ENCODE results near the gene KCNC3. TPM values are rescaled to one million over a fixed set of nuclear protein-coding genes. Genes with fewer than 3 reads are reported as not detected.

KCNC3 gene
- total and polyA plus RNA-seq, 2 of the 13 experiments (the other 11 are each of a cell fraction or from before 2014, with no cell fraction given) = 0.29 to 1.7 TPM

DNA sequence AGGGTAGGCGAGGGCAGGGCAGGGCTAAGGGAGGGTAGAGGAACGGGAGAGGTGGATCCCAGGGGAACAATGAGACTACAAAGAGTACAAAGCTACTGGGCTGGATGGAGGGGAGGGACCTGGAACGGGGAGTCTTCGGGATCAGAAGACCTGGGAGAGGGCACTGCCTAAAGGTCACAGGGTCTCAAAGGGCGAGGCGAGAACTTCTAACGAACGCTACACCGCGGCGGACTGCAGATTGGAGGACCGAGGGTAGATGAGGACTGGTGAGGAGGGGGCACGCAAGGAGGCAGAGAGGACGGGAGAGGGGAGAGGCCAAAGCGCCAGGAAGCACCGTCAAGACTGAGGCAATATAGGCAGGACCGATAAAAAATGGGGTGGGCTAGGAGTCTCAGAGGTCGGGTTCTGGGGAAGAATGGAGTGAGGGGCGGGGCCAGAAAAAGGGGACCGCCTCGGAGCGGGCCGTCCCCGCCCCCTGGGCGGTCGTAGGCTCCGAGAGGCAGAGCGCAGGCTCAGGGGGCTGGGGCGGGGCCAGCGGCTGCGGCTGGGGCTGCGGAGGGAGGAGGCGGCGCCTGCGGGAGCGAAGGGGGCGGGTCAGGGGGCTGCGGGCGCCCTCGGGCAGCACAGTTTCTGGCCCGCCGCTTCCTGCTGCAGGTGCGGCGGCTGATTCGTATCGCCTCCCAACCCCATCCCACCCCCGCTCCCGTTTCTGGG, 1.3 kb upstream of the KCNC3 start (continued):
- TF ChIP-seq, protein P1, sequence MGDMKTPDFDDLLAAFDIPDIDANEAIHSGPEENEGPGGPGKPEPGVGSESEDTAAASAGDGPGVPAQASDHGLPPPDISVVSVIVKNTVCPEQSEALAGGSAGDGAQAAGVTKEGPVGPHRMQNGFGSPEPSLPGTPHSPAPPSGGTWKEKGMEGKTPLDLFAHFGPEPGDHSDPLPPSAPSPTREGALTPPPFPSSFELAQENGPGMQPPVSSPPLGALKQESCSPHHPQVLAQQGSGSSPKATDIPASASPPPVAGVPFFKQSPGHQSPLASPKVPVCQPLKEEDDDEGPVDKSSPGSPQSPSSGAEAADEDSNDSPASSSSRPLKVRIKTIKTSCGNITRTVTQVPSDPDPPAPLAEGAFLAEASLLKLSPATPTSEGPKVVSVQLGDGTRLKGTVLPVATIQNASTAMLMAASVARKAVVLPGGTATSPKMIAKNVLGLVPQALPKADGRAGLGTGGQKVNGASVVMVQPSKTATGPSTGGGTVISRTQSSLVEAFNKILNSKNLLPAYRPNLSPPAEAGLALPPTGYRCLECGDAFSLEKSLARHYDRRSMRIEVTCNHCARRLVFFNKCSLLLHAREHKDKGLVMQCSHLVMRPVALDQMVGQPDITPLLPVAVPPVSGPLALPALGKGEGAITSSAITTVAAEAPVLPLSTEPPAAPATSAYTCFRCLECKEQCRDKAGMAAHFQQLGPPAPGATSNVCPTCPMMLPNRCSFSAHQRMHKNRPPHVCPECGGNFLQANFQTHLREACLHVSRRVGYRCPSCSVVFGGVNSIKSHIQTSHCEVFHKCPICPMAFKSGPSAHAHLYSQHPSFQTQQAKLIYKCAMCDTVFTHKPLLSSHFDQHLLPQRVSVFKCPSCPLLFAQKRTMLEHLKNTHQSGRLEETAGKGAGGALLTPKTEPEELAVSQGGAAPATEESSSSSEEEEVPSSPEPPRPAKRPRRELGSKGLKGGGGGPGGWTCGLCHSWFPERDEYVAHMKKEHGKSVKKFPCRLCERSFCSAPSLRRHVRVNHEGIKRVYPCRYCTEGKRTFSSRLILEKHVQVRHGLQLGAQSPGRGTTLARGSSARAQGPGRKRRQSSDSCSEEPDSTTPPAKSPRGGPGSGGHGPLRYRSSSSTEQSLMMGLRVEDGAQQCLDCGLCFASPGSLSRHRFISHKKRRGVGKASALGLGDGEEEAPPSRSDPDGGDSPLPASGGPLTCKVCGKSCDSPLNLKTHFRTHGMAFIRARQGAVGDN (CRISPR knock-in tag; IDR thresholded peaks at IDR 0.05) = peak; percentile 36
- peak; percentile 54; the same call in 1 of the 2 replicates for TF ChIP-seq ZNF501 (CRISPR knock-in tag; IDR thresholded peaks at IDR 0.05)
- TF ChIP-seq, protein P2, sequence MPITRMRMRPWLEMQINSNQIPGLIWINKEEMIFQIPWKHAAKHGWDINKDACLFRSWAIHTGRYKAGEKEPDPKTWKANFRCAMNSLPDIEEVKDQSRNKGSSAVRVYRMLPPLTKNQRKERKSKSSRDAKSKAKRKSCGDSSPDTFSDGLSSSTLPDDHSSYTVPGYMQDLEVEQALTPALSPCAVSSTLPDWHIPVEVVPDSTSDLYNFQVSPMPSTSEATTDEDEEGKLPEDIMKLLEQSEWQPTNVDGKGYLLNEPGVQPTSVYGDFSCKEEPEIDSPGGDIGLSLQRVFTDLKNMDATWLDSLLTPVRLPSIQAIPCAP (CRISPR knock-in tag; IDR thresholded peaks at IDR 0.05; ENCODE audit: low read depth) = no peak
- peak; percentile 34; the same call in 1 of the 2 replicates for TF ChIP-seq ELF3 (CRISPR knock-in tag; IDR thresholded peaks at IDR 0.05)
- peak; percentile 35; the same call in 1 of the 2 replicates for TF ChIP-seq NFKB2 (CRISPR knock-in tag; IDR thresholded peaks at IDR 0.05; ENCODE audit: borderline replicate concordance)
- 0 out of 2 replicates have a peak, but pooled peaks have one; percentile 15 for TF ChIP-seq ZMYM4 (CRISPR knock-in tag; IDR thresholded peaks at IDR 0.05)
- TF ChIP-seq RBFOX2 (IDR thresholded peaks at IDR 0.05; ENCODE audit: low read depth, low read length) = 0 out of 2 replicates have a peak, but pooled peaks have one; percentile 21
- no peak for TF ChIP-seq IKZF1 (IDR thresholded peaks at IDR 0.05)
- TF ChIP-seq POLR2A (IDR thresholded peaks at IDR 0.05; ENCODE audit: insufficient read depth in 1 of 2, low read depth in 2 of 2, low read length in 2 of 2) = peak in 1 of 2 experiments; percentile 69; a peak in 2 of 4 replicates
- 0 out of 2 replicates have a peak, but pooled peaks have one; percentile 14 for TF ChIP-seq KAT8 (CRISPR knock-in tag; IDR thresholded peaks at IDR 0.05)
- TF ChIP-seq CREB1 (IDR thresholded peaks at IDR 0.05) = no peak
- TF ChIP-seq CREB1 (CRISPR knock-in tag; IDR thresholded peaks at IDR 0.05) = no peak
- TF ChIP-seq, protein P3, sequence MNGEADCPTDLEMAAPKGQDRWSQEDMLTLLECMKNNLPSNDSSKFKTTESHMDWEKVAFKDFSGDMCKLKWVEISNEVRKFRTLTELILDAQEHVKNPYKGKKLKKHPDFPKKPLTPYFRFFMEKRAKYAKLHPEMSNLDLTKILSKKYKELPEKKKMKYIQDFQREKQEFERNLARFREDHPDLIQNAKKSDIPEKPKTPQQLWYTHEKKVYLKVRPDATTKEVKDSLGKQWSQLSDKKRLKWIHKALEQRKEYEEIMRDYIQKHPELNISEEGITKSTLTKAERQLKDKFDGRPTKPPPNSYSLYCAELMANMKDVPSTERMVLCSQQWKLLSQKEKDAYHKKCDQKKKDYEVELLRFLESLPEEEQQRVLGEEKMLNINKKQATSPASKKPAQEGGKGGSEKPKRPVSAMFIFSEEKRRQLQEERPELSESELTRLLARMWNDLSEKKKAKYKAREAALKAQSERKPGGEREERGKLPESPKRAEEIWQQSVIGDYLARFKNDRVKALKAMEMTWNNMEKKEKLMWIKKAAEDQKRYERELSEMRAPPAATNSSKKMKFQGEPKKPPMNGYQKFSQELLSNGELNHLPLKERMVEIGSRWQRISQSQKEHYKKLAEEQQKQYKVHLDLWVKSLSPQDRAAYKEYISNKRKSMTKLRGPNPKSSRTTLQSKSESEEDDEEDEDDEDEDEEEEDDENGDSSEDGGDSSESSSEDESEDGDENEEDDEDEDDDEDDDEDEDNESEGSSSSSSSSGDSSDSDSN (CRISPR knock-in tag; IDR thresholded peaks at IDR 0.05) = peak; percentile 10; the same call in 1 of the 2 replicates
- TF ChIP-seq, protein P4, sequence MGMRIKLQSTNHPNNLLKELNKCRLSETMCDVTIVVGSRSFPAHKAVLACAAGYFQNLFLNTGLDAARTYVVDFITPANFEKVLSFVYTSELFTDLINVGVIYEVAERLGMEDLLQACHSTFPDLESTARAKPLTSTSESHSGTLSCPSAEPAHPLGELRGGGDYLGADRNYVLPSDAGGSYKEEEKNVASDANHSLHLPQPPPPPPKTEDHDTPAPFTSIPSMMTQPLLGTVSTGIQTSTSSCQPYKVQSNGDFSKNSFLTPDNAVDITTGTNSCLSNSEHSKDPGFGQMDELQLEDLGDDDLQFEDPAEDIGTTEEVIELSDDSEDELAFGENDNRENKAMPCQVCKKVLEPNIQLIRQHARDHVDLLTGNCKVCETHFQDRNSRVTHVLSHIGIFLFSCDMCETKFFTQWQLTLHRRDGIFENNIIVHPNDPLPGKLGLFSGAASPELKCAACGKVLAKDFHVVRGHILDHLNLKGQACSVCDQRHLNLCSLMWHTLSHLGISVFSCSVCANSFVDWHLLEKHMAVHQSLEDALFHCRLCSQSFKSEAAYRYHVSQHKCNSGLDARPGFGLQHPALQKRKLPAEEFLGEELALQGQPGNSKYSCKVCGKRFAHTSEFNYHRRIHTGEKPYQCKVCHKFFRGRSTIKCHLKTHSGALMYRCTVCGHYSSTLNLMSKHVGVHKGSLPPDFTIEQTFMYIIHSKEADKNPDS (CRISPR knock-in tag; IDR thresholded peaks at IDR 0.05) = no peak
- no peak for TF ChIP-seq POLR2AphosphoS5 (IDR thresholded peaks at IDR 0.05; ENCODE audit: low read depth, low read length)
- no peak for TF ChIP-seq DPF2 (CRISPR knock-in tag; IDR thresholded peaks at IDR 0.05; ENCODE audit: borderline replicate concordance, low read depth)
- TF ChIP-seq ETV6 (CRISPR knock-in tag; conservative IDR thresholded peaks at IDR 0.05) = no peak
- 0 out of 2 replicates have a peak, but pooled peaks have one; percentile 10 for TF ChIP-seq POGZ (CRISPR knock-in tag; IDR thresholded peaks at IDR 0.05)
- peak; percentile 36; the same call in 1 of the 2 replicates for TF ChIP-seq SP5 (CRISPR knock-in tag; IDR thresholded peaks at IDR 0.05; ENCODE audit: borderline replicate concordance, low read depth)
- TF ChIP-seq DR1 (CRISPR knock-in tag; IDR thresholded peaks at IDR 0.05) = no peak
- peak; percentile 49 for TF ChIP-seq HNRNPLL (IDR thresholded peaks at IDR 0.05; ENCODE audit: low read depth, low read length, poor library complexity, severe bottlenecking)
- TF ChIP-seq SATB2 (CRISPR knock-in tag; IDR thresholded peaks at IDR 0.05) = no peak

All from HepG2 (cell line).